Non-pigmented ciliary epithelial cell (primary cell): ENCODE measurements around the gene TMEM106C.

Source experiments
- DNase-seq: peaks from one replicate; pipeline ENCODE4 v3.0.0-alpha.2; 2010; ENCODE audit warnings: low read depth

TMEM106C gene

GRCh38 chr12:47979686-47980085 lies 16.3 kb downstream of the TMEM106C start:
- DNase-seq, result no peak

GRCh38 chr12:47980197-47980596 lies 16.8 kb downstream of the TMEM106C start:
- DNase-seq, result no peak

GRCh38 chr12:47980779-47981495 lies 17.5 kb downstream of the TMEM106C start:
- no peak for DNase-seq

GRCh38 chr12:47981496-47982260 lies 18.3 kb downstream of the TMEM106C start:
- no peak for DNase-seq

DNA sequence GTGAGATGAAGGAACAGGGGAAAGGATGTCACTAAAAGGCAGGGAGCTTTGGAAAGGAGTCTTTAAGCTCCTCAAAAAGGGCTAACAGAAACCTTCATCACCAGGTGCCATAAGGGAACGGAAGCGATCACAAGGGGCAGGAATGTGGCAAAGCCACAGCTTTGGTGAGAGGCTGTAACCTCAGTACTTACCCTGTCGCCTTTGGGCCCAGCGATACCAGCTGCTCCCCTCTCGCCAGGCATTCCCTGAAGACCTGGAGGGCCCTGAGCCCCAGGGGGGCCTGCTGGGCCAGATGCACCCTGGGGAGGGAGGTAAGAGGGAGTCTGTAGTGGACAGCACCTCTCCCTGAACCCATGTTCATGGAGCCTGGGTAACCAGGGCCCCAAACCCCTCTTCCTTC lies 18.9 kb downstream of the TMEM106C start:
- DNase-seq, result no peak

DNA sequence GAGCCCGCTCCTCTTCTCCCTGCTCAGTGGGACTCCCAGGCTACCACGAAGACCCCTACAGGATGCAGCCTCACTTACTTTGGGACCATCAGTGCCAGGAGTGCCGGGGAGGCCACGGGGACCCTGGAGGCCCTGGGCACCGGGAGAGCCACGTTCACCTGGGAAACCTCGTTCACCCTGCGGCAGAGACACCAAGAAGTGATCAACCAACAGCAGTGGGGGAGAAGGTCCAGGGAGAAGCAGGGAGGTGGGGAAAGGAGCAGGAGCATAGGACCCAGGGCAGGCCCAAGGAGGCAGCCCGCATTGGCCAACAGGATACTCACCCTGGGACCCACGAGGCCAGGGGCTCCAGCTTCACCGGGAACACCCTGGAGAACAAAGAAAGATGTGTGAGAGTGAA lies 19.4 kb downstream of the TMEM106C start:
- DNase-seq, result no peak

DNA sequence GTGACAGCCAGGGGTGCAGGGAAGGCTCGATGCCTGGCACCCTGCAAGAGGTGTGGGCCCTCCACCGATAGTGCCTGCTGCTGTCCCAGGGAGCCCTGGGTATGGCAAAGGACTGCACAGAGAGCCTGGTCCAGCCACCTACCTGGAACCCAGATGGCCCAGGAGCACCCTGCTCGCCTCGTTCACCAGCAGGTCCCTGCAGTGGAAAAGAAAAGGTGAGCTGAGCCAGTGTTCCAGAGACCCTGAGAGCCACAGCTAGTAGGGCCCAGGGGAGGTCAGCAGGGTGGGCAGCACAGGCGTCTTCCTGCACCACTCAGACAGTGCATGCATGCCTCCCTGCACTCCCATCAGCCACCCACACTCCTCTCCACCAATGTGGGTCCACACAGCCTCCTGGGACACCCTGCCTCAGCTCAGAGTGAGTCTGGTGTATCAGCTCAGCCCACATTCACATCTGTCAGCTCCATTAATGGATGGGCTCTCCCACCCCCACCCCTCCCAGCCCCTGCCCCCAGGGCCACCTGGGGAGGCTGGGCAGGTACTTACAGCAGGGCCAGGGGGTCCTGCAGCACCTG lies 20.2 kb downstream of the TMEM106C start:
- no peak for DNase-seq

GRCh38 chr12:47984331-47984801 lies 21.0 kb downstream of the TMEM106C start:
- no peak for DNase-seq

DNA sequence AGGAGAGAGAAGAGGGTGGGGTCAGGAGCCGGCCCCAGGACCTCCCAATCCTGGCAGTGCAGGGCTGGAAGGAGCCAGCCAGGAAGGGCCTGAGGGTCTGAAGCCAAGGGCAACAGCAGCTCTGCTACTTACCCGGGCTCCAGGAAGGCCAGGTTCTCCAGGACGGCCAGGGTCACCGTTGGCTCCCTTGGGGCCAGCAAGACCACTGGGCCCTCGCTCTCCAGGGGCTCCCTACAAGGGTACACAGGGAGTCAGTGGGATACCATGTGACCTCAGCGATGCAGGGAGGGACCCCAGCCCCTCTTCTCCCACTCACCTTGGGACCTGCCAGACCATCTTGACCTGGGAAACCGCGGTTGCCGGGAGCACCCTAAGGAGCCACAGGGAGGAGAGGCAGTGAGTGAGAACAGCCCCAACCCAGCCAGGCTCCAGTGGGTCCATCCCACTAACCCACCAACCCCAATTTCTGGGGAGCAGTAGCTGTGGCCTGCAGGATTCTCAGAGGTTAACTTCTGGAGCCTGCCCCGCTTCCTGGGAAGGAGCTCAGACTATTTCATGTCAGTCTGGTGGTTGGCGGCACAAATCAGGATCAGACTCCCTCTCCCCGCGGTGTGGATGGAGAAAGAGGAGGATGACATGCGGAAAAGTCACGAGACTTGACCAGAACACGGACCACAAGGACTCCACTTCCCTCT lies 22.3 kb downstream of the TMEM106C start:
- no peak for DNase-seq

- DNase-seq, result no peak
These were observed 22.9 kb downstream of the TMEM106C start for GRCh38 chr12:47986291-47986660.

- DNase-seq, result no peak
These were observed 23.4 kb downstream of the TMEM106C start for GRCh38 chr12:47986832-47987231.

DNA sequence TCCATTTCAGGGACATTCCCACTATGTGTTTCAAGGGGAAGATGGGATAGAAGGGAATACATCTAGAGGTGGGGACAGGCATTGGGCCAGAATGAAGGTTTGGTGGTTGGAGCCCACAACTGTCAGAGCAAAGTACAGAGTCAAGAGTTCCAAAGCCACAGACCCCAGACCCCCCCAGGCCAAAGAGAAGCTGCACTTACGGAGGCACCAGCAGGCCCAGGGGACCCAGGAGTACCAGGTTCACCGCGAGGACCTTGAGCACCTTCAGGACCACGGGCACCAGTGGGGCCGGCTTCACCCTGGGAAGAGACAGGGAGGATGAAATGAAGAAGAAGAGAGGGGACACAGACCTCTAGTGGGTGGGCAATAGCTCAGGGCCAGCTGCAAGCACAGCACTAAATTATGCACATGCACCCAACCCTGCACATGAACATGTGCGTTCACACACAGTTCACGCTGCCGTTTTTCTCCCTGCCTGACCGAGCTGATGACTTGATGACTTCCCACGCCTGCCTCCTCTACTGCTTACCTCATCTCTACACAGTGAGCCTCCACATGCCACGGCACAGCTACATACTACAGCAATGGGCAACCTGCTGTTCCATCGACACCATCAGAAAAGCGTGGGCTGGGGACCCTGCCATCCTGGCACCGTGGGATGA lies 24.1 kb downstream of the TMEM106C start:
- no peak for DNase-seq

- DNase-seq, result no peak
These were observed 25.0 kb downstream of the TMEM106C start for GRCh38 chr12:47988073-47989022.

DNA sequence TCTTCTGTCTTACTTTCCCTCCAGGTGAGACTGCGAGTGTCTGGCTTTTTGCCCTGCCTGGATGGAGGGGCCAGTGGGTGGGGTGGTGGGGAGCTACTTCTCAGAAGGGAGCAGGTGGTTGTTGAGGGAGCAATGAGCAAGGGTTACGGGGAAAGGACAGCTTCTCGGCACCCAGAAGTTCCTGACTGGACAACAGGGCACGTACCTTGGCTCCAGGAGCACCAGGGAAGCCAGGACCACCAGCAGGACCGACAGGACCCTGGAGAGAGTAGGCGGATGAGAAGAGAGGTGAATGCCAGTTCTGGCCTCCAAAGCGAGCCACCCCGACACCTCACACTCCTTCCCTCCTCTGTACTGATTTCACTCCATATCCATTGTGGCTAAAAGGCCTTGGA lies 25.6 kb downstream of the TMEM106C start:
- no peak for DNase-seq

DNA sequence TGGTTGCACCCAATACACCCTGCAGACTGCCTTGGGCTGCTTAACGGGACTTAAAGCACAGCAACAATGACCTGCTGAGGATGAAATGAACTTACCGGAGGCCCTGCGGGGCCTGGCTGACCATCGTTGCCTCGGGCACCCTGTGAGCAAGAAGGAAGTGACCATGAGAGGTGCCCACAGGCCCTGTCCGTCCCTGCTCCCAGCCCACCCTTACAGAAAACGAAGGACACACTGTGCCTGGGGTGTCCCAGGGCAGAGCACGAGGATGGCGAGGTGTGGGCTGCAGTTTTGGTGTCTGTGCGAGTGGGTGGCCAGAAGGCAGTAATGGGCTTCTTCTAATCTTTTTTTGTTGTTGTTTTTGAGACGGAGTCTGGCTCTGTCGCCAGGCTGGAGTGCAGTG lies 26.3 kb downstream of the TMEM106C start:
- DNase-seq, result no peak

GRCh38 chr12:47990351-47991105 lies 27.1 kb downstream of the TMEM106C start:
- no peak for DNase-seq

GRCh38 chr12:47991106-47992061 lies 28.0 kb downstream of the TMEM106C start:
- DNase-seq, result no peak

DNA sequence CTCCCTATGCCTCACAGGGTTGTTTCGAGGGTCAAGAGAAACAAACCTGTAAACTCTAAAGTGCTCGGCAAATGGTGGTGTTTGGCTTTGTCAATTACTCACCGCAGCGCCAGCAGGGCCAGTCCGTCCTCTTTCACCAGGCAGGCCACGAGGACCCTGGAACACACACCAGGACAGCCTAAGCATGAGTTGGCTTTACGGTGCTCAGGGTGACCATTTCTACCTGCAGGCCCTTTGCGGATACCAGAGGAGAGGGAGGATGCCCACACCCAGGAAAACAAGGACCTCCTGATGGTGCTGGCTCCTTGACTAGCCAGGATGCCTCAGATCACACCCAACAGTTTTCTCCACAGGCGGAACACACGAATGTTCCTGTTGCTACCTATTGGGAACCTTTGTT lies 29.4 kb downstream of the TMEM106C start:
- no peak for DNase-seq

DNA sequence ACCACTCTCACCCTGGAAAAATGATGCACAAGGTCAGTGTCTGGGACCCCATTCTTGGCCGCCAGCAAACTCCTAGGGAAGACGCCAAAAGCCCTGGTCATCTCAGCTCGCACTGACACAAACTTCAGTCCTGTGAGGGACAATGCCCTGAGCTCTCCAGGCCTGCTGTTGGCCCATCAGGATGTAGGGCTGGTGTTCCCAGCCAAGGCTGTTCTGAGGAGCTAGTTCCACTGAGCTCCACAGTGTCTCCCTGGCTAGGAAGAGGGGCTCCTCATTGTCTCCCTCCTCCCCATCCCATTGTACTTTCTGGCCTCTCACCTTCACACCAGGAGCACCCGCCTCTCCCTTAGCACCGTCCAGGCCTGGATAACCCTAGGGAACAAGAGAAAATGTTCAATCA lies 30.1 kb downstream of the TMEM106C start:
- DNase-seq, result no peak
